Glomerular visceral epithelial cell (primary cell): ENCODE measurements around the gene RNASE8.

ENCODE experiments used
- DNase-seq: peaks from one replicate; pipeline ENCODE4 v3.0.0-alpha.2; 2016; ENCODE audit errors: extremely low spot score

Gene RNASE8

GRCh38 chr14:21106176-21106497, 48.5 kb downstream of the RNASE8 start:
- DNase-seq, result no peak

- DNase-seq, result peak; percentile 83
Observed at GRCh38 chr14:21106498-21107282, 49.1 kb downstream of the RNASE8 start.

DNA sequence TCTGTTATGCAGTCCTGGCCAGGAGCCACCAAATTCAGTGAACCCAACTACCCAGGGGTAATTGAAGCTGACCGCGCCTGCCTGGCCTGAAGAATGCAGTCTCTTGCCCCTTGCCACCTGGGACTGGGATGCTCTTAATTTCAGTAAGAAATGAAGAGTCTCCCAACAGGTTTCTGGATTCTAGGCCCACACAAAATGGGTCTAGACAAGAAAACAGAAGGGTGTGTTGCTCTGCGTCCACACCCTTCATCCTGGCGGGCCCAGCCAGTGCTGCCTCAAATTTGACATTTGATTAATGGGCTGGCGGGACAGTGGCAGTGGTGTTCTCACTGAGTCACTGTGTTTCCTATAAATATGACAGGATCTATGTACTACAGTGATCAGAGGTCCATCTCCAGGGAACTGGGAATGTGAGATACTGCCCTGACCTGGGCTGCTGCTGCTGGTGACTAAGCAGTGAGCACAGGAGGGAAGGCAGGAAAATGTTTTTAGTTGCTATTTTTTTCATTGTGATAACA, 49.7 kb downstream of the RNASE8 start:
- DNase-seq, result peak; percentile 80
